Stimulated activated naive CD4-positive, alpha-beta T cell treated with Interleukin-2 at 50 U/mL for 16 hours (primary cell): ENCODE measurements around the gene BLOC1S6.

Source experiments
- DNase-seq: peaks from one replicate; lab custom pipeline; 2025; lab: John Stamatoyannopoulos, UW

Gene BLOC1S6

DNA sequence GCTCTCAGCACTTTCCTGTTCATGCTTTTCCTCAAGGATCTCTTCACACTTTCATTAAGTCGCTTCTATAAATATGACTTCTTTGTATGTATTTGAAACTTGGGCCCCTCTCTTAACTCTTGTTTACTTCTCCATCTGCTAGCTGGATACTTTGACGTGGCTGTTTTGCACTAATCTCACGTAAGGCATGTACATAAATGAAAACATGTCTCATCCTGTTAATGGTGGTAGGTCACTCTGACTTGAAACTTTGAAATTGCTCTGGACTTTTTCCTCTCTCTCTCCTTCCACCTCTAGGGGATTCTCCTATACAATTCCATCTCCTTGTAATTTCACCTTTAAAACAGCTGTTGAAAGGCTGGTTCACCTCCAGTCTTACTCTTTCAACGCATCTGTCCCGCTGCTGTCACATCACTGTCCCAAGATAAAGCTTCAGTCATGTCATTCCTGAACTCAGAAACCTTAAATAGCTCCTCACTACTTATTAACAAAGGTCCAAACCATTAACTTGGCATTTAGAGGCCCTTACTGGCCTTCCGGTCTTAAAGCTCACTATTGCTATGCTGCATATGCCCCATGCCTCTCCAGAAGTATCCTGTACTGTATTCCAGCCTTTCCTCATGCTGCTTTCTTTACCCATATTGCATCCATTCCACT, 1.2 kb downstream of the BLOC1S6 start:
- no peak for DNase-seq

DNA sequence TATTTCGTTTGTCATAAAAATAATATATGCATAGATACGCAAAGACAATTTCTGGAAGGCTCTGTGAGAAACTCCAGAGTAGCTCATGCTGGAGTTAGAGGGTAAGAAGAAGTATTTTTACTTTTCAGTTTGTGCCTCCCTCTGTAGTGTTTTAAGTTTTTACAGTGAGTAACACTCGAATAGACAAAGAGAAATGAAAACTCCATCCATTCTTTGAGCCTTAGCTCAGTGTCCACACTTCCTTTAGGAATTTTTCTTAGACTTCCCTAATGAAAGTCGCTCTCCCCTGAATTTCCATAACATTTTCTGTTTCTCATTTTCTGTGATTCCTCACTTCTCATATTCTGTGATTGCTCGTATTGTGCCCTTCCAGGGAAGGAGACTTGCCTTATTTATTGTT, 2.1 kb downstream of the BLOC1S6 start:
- DNase-seq: no peak

DNA sequence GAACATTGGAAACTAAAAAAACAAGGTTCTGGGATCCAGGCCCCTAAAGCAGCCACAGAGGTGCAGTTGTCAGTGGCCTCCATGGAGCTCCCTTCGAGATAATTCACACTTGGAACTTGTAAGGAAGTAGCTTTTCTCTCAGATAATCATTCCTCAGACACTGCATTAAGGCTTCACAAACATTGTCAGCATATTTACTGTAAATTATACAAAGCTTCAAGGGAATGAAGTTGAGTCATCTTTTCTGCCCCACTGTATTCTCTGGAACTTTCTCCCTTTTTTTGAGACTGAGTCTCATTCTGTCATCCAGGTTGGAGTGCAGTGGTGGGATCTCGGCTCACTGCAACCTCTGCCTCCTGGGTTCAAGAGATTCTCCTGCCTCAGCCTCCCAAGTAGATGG, 7.1 kb downstream of the BLOC1S6 start:
- no peak for DNase-seq

DNA sequence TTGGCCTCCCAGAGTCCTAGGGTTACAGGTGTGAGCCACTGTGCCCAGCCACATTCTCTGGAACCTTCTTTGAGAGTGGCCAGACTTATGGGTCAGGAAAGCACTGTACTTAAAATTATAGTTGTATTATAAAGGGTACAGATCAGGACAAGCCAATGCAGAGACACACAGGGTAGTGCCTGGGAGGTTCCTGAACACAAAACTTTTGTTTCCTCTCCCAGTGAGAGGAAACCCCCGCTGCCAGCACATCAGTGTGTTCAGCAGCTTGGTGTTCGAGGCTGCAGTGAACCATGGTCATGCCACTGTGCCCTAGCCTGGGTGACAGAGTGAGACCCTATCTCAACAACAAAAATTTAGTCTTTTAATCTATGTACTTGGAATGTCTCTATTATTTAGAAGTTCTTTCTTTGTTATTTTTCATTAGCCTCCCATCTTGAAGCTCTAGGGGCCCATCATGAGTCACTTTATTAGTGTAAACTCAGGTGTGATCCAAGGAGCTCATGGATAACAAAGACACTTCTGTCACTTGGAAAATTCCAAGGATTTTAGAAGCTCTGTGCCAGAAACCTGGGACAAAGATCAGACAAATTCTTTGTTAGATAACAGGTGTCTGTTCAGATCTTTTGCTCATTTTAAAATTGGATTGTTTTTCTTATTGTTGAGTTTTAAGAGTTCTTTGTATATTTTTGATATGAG, 7.8 kb downstream of the BLOC1S6 start:
- DNase-seq: no peak

DNA sequence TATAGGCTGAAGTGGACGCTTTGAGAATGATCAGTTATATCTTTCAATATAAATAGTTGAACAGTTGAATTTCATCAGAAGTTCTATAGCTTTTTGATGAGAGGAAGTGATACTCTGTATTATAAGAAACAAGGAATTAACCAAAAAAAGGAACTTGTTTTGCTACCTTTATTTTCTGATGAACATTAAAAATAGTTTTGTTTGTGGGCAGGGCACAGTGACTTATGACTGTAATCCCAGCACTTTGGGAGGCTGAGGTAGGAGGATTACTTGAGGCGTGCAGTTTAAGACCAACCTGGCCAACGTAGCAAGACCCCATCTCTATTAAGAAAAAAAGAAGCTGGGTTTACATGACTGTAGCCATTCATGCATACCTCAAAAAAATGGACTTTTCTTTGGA, 16.7 kb downstream of the BLOC1S6 start:
- DNase-seq: no peak

DNA sequence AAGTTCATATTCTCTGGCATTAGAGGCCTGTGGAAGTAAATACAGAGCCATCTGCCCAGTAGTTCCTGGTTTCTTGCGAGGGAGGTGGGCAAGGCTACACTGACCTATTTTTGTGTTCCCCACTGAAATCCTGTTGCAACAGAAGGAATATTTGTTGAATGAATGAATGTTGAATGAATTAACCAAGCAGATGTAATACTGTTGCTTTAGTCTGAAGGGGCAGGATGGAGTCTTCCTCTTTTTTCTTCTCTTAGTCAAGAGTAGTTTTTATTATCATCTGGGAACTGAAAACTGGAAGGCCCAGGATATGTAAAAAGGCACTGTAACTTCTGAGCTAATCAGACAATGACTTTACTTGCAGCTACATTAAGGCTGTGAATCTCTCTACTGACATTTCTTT, 17.1 kb downstream of the BLOC1S6 start:
- DNase-seq: no peak

DNA sequence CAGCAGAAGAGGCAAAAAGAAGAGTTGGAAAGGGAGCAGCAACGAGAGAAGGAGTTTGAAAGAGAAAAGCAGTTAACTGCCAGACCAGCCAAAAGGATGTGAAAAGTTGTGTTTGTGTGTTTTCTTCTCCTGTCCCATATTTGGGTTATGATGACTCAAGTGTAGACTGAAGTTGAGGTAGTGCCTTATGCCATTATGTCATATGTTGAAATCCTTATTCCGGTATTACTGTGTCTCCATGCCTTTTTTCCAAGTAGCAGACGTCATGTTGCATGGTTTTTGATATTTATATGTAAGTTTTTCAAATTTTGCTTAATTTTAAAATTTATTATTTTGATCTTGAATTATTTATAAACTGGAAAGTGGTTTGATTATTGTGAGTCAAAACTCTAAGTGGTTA, 19.2 kb downstream of the BLOC1S6 start:
- DNase-seq: no peak

DNA sequence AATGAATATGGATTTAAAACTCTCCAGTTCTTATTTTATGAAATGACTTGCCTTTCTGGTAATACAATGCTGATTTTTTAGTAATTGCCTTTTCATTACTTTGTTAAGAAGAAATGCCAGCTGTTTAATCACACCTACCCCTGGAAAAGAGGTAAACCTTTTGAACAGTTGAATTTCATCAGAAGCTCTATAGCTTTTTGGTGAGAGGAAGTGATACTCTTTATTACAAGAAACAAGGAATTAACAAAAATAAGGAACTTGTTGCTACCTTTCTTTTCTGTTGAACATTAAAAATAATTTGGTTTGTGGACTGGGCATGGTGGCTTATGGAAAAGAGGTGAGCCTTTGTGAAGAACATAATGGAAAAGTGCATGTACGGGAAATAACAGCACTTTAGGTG, 19.7 kb downstream of the BLOC1S6 start:
- DNase-seq: no peak

DNA sequence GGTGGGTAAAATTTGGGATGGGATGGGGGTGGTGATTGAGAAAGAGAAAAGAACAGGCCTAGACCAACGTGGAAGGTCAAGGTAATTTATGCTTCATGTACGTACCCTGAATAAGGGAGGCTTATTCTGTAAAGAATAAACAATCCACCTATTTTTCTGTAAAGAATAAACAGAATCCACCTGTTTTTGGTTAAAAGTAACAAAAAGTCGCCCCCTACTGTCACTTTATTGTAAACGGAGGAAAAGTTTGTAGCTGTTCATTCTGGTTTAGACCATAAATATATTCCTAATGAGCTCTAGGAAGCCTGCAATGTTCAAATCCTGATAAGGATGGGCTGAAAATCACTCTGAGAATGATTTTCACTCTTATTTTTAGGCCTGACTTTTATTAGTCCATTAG, 24.1 kb downstream of the BLOC1S6 start:
- no peak for DNase-seq

DNA sequence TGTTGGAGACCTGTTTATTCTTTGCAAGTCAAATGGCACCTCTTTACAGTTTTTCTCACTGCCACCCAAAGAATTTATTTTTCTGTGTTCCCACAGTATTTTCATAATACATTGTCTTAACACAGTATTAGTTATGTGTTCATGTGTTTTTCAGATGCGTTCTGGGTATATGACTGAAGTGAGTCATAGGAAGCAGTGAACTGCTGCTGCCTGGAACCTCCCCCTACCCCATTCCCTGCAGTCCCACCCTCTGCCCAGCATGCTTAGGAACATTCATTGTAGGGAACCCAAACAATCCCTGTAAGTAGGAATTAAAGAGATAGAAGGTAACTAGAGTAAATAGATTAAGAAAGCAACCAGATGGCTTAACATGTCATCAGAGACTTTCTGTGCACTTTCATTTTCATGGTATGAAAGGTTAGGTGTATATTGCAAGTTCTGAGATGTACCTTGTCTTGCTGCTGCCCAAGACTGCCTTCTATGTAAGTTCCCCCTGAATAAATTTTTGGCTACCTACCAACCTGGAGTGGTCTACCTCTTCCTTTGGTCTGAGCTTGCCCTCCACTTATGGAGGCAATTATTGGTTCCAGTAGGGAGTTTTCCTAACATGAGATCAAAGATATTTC, 25.7 kb downstream of the BLOC1S6 start:
- DNase-seq: no peak

DNA sequence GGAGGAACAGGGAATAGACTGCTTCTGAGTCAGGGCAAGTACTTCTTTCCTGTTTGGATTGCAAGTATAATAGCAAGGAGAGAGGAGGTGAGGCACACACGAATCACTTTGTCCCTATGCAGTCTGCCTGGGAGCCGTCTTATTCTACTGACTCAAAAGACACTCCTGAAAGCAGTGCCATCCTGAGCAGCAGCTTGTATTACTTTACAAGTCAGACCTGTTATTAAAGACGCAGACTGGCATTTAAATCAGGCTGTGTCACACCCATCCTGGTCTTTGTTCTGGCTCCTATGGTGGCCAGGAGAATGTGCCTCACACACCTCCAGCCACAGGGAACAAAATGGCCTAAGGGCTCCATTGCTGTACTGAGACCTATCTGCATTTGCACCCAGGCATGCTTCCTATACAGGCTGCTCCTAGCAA, 29.7 kb downstream of the BLOC1S6 start:
- no peak for DNase-seq

DNA sequence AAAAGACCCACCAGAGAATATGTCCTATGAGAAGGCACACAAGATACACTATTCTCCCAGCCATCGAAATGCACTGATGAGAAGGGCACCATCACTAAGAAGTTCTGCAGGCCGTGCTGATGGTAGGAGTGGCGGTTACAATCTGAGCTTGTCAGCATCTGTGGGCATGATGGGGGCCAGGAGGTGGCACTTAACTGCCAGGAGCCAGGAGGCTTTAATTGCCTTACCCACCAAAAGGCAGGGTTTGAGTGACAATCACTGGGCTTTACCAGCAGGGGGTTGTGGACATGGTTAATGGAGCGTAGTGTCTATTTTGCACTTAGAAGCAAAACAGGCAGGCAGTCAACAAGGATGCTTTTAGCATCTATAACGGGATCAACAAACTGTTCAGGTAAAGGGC, 31.6 kb downstream of the BLOC1S6 start:
- no peak for DNase-seq

DNA sequence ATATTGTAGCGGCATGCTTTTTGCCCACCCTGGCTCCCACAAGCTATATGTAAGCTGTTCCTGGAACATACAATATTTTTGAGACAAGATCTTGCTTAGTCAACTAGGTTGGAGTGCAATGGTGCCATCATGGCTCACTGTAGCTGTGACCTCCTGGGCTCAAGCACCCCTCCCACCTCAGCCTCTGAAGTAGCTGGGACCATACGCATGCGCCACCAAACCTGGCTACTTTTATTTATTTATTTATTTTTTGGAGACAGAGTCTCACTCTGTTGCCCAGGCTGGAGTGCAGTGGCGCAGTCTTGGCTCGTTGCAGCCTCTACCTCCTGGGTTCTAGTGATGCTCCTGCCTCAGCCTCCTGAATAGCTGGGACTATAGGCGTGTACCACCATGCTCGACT, 41.0 kb downstream of the BLOC1S6 start:
- no peak for DNase-seq

DNA sequence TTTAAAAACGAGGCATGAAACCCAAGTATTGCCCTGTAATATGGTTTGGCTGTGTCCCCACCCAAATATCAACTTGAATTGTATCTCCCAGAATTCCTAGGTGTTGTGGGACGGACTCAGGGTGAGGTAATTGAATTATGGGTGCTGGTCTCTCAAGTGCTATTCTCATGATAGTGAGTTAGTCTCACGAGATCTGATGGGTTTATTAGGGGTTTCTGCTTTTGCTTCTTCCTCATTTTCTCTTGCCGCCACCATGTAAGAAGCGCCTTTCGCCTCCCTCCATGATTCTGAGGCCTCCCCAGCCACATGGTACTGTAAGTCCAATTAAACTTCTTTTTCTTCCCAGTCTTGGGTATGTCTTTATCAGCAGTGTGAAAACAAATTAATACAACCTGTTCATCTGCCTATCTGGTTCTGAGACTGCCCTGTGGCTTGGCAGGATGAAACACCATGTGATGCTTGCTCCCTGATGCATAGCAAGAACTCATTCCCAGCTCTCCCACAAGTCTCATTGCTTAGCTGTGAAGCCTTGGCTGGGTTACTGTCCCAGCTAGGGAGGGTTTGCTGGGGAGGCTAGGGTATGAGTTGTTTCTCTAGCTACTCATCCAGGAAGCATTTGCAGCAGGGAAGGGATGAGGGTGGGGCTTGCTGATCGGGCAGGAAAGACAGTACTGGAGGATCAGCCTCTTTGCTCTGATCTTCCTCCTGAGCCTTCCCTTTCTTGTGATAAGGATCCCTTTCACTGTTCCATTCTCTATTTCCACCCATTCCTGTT, 43.9 kb downstream of the BLOC1S6 start:
- no peak for DNase-seq

DNA sequence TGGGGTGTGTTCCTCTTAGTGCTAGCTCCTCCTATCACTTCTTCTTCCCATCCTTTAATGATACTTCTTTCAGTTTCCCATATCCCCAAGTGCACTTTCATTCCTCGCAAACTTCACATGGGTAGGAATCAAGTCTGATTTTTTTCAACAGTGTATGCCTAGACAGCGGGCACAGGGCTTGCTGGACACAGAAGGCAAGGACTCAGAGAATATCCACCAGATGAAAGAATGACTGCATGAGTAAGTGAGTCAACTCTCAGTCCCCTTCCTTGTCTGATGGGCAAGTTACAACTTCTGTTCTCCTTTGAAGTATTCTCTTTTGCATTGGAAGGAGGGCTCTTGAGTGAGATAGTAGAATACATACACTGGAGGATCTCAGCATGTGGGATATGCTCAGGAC, 44.6 kb downstream of the BLOC1S6 start:
- DNase-seq: no peak

DNA sequence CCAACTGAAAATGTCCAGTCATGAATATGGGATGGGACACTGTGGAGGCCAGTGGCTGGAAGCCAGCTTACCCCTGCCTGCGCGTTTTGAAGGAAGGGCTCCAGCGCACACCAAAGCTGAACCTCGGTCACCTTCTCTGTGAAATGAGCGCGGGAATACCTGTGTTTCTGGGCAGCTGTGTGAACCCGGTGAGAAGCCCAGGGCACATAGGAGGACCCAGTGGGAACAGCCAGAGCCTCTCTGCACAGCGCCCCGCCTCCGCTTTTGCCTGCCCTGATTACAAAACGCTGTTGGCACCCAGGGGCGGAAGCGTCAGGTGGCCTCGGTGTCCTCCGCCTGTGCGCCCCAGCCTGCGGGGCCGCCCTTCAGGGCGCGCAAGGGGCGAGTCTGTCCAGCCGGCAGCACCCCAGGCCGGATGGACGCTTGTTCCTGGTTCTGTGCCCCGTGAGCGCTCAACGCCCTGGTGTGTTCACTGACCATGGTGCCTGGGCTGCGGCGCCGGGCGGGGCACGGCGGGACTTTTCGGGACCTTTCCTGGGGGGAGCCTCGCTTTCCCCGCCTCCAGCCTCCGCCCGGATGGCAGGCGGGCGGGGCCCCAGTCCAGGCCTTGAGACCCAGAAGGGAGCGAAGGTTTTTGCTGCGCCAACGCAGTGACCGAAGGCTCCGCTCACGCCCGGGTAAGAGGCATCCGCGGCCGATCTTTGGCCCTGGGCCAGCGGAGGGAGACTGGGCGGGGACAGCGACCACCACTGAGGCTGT, 47.4 kb downstream of the BLOC1S6 start, which contains the start of gene SQOR:
Gene SQOR, plus strand, starts transcription at position 598 of the 759 bp plus-strand sequence. CDS start 23,895 bp downstream, outside the sequence.
- DNase-seq: peak; percentile 66

DNA sequence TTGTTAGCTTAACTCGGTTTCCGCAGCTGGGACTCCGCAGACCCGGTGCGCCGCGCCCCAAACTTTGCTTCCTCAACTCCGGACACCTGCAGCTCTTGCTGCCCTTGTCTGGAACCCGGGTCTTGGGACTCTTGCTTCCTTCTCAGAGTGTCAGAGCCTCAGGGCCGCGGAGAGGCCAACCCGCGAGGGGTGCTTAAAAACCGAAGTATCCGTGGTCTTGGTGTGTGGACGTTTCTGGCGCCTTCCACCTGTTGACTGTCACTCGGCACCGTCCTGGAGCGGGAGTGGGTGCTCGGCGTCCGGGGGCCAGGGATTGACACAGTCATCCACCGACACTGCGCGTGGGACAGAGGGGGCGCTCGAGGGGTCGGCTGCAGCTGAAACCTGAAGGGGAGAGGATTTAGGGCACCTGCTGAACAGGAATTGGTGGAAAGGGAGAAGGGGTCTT, 48.0 kb downstream of the BLOC1S6 start:
- peak; percentile 60 for DNase-seq

DNA sequence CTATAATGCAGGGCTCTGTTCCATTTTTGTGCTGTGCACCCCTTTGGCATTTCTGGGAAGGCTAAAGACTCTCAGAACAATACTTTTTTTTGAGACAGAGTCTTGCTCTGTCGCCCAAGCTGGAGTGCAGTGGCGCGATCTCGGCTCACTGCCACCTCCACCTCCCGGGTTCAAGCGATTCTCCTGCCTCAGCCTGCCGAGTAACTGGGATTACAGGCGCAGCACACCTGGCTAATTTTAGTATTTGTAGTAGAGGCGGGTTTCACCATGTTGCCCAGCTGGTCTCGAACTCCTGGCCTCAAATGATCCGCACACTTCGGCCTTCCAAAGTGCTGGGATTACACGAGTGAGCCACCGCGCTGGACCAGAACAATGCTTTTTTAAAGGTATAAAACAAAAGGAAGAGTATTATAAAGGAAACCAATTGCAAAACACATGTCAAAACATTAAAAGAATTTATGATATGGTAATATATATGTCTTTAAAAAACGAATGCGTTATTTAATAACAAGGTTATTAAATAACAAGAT, 48.6 kb downstream of the BLOC1S6 start:
- no peak for DNase-seq

DNA sequence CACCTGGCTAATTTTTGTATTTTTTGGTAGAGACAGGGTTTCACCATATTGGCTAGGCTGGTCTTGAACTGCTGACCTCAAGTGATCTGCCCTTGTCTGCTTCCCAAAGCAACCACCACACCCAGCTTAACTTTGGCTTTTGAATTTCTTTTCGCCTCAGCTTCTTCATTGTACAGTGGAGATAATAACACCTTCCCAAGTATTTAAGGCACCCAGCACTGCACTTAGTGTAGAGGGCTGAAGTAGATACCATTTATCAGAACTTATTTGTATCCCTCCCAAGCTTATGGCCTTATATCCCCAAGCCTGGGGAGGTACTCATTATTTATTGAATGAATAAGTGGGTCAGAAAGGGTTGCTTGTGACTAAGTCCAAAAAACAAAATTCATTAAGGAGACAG, 50.0 kb downstream of the BLOC1S6 start:
- no peak for DNase-seq

DNA sequence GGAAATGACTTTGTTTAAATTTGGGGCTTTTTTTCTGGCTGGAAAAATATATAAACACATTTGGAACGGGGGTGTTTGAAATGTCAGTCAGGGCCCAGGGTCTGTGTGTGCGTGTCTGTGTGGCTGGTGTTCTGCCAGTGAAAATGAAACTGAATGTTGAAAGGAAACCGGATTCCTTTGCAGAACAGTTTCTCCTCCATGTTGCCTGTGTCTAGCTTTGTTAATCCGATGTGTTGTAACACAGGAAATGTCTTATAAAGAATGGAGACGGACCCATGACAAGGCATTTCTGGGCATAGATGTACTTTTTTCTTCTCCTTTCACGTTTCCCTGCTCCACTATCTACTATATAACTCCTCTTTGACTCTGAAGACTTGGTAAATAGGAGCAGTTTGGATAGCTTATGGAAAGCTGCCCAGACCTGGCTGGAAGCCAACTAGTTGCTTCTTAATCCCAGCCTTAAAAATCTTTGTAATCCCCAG, 50.4 kb downstream of the BLOC1S6 start:
- DNase-seq: peak; percentile 60

DNA sequence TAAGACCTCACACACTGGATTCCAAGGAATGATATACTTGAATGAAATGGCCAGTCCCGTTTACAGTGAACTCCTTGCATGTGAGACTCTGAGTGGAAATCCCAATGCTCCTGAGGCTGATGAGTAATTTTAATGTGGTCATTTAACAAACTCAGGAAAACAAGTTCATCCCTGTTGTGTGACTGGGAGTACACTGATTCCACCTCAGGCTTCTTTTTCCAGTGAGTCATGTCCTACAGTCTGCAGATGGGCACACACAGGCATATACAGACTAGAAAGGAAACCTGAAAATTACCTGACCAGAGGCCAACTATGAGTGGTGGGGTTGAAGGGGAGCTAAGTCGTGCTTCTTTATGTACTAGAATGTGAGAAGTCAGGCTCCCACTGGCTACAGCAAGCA, 53.4 kb downstream of the BLOC1S6 start:
- no peak for DNase-seq
